Renal cortex interstitium (tissue), 11 donors: Measurements from ENCODE around the gene CCDC167. TPM values are rescaled to one million over a fixed set of nuclear protein-coding genes. Genes with fewer than 3 reads are reported as not detected.
"Not testable (repeated sequence)": the region's sequence is repeated elsewhere in the genome, so short reads cannot be mapped to it uniquely, and the experiment has no call there.

Experiments used
- DNase-seq, 11 donors: peaks; one replicate each; pipeline ENCODE4 v3.0.0-alpha.2; 2013; ENCODE audit warnings: low read depth in 9 of 11, low spot score in 4 of 11; ENCODE audit errors: extremely low read depth in 1 of 11
- polyA plus RNA-seq, 3 donors: library from polyadenylated mRNA; unstranded; fragments of 120-200 nt; gene quantifications; one replicate each; pipeline ENCODE4 v1.2.1, GENCODE V29; 2013; ENCODE audit not compliant: insufficient read length in 3 of 3

Gene CCDC167
- polyA plus RNA-seq, 3 donors: 25.5 to 29.6 (median 29.5) TPM

DNA sequence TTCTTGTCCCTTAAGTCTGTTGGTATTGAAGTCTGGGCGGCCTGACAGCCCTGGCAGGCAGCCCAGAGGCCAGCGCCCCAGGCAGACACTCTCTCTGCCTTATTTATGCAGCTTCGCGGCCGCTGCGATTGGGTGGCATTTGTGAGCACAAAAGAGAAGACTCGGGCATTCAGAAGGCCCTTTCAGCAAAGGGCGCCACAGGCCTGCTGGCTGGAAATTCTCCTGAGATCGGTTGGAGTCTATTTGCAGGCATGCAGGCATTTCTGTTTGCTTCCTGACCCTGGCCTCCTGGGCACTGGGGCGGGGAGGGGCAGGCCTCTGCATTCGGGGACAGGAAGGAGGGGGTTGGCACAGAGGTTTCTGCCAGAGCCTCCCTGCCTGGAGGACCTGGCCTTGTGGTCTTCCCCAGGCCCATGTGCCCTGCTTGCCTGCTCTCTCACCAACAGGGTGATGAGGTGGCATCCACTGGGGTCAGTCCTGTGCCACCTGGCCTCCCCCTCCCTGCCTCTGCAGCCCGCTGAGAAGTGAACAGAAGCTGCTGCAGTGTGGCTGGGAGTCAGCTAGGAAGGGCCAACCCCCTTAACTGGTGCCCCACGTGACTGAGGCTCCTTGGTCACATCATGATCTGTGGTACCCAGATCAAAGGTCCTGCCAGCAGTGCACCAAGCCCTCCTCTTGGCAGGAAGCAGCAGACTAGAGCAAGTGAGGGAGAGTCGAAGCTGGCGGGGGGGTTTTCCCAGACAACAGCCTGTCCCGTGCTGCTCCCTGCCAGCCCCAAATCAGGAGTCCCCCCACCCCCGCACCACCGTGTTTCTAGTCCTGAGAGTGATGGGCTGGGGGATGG is 16.6 kb upstream of the CCDC167 start:
- no peak for DNase-seq

DNA sequence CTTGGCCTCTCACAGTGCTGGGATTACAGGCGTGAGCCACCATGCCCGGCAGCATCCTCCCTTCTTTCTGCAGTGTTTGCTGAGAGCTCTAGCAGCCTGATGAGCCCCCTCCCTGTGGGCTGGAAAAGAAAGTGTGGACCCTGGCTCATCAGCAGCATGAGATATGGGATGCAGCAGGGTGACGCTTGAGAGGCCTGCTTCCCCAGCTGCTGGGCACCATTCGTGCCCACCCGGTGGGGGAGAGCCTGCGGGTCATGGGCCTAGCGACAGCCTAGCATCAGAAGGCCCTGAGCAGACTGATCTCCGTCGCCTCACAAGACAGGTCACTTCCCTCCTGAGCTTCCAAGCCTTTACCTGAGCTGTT is 16.0 kb upstream of the CCDC167 start:
- no peak for DNase-seq

DNA sequence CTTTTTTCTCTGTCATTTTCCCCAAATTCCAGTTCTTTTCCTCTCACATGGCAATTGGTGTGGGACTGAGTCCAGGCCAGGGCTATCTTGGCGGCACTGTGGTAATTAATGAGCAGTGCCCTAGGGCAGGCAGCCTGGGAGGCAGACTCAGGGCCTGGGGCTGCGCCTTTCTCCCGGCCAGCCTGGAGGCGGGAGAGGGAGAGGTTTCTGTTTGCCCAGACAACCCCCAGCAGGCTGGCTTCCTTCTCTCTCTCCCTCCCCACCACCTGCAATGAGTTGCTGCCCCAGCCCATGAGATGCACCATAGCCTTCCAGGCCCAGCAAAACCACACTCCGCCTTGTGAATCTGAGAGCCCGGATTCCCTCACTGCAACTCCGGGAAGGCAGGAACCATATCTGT is 15.1 kb upstream of the CCDC167 start:
- DNase-seq: no peak

DNA sequence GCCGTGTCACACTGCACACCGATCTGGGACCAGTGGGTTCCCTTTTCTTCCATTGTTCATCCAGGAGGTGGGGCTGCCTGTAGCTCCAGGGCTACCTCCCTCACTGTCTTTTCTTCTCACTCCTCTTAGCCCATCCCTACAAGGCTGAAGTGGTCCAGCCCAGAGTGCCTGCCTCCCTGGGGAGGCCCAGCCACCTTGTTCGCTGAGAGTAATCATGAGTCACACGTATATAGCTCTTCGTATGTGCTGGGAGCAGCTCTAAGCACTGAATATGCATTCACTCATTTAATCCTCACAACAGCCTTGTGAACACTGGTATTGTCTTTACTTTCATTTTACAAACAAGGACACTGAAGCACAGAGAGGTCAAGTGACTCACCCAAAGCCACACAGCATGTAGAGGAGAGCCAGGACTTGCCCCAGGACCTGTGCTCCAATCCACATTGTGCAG is 14.7 kb upstream of the CCDC167 start:
- DNase-seq: no peak

DNA sequence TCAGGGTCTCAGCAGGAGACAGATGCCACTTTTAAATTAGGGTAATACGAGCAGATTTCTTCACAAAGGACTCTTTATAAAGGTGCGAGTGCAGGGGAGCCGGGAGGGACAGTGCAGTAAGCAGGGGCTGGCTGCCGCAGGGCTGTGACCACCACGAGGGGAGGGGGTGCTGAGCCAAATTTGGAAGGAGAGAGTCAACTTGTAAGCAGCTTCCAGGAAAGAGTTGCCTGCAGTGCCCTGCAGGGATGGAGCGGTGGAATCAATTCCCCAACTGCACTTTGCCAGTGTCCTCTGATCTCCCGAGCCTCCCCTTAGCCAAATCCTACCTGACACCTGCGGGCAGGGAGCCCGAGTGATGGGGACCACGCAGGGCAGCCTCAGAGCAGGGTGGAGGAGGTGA is 13.9 kb upstream of the CCDC167 start:
- no peak for DNase-seq

DNA sequence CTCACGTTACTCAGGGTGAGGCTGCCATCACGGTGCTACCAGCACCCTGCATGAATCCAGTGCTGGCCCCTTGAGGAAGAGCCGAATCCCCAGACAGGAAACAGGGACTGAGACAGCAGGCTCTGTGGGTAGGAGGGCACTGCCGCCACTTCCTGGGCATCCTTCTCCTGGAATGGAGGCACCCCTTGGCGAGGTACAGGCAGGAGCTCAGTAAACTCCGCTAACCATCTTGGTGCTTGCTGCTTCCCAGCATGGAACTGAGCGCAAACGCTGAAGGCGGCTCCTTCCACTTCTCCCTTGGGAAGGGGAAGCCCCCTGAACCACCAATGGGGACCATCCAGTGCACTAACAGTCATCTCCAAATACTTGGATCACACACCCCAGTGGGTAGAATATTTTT is 13.5 kb upstream of the CCDC167 start:
- no peak for DNase-seq

DNA sequence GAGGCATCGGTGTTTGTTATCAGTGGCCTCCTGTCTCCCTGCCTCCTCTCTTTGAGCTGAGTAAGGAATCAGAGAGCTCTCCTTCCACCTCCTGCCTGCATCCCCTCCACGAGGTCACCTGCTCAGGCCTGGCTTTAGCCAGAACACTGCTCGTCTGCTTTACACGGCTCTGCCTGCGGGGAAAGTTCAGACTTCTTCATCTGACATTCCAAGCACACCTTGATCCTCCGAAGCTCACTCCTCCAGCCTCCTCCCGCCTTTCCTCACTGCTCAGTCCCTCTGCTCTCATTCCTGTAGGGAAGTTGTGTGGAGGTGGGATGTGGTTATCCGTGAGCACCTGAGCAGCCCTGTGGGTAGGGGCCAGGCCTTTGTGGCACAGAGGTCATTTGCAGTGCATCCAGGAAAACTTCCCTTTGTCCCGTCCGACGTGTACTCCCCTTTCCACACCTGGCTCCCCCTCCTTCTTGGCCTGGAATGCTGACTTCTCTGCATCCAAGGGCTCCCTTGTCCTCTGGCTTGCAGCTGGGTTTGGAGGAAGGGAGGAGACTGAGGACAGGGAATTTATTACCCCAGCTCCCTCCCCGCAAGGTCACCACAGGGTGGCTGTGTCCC is 12.8 kb upstream of the CCDC167 start:
- no peak for DNase-seq

DNA sequence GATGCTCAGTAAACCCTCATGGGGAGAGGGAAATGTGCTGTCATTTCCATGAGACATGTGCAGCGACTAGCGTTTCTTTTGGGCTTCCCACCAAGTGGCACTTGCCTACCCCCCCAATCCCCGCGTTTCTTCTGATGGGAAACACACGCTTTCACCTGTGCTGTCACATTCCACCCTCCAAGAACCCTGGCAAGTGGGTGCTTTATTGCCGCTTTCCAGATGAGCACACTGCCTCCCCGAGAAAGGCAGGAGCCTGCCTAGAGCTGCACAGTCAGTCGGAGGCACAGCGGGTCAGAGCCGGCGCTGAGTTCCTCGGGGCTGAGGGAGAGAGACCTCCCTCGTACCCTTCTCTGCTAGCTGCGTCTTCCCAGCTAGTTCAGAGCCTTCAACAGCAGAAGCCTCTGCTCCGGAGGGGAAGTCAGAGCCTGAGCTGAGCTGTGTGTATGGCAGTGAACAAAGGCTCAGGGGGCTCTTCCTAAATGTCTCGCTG is 12.3 kb upstream of the CCDC167 start:
- no peak for DNase-seq

DNA sequence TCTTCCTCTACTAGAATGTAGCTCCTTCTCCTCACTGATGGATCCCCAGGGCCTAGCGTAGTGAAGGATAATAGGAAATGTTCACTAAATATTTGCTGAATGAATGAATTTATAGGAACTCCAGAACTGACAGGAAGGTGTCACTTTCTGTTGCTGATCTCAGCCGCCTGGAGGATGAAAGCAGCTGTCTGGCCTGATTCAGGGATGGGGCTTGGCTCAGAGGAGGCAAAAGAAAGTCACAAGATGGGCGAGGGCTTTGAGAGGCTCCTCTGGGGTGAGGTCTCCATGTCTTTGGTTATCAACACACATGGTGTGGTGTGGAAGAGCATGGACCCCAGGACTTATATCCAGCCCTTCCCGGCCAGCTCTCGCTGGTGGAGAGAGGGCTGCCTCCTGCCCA is 11.5 kb upstream of the CCDC167 start:
- no peak for DNase-seq

DNA sequence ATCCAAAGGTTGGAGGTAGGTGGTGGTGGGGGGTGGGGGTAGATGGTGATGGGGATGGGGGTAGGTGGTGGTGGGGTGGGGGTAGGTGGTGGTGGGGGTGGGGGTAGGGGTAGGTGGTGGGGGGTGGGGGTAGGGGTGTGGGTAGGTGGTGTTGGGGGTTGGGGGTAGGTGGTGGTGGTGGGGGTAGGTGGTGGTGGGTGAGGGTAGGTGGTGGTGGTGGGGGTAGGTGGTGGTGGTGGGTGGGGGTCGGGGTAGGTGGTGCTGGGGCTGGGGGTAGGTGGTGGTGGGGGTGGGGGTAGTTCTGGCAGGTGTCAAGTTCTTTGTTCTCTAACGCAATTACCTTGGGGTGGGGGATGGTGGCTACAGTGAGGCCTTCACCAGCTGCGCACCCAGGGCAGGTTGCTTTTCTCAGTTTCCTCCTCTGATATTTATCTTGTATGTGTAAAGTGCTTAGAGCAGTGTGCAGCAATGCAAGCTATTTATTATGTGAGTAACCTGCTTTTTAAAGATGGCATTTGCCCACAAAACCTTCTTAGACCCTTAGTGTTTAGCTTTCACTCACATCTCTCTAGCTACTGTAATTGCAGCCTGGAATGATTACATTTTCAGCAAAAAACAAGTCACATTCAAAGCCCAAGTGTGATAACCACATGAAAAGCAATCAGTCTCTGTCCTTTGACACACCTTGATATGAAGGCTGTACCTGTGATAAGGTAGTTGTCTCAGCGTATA is 8.2 kb upstream of the CCDC167 start:
- DNase-seq: no peak

DNA sequence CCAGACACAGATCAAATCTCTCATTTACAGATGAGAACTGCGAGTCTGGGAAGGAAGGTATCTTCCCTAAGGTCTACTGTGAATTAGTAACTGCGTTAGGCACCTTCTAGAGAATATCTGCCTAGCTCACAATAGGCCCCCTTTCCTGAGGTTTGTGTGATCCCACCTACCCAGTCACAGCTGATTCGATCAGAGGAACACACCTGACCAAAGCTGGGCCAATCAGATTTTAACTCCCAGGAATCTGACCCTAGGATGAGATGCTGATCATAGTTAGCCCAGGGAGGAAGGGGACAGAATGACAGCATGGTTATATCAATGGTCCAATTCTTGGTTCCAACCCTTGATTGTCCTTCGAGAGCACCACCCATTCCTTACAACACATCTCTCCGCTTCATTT is 7.4 kb upstream of the CCDC167 start:
- DNase-seq: no peak

DNA sequence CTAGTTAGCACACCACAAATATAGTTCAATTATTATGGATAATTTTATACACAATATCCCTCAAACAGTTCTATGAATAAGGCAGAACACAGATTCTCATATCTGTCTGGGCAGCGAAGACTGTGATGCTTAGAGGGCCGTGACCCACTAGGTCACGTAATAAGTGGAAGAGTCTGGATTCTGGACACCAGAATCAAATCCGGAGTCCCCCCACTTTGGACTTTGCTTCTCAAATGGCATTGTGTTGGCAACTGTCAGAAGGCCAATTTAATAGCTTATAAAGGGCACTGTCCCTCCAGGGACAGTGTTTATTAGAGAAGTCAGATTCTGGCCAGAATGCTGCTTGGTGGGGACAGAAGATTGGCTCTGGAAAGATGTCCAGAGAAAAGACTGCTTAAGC is 6.8 kb upstream of the CCDC167 start:
- DNase-seq: no peak

DNA sequence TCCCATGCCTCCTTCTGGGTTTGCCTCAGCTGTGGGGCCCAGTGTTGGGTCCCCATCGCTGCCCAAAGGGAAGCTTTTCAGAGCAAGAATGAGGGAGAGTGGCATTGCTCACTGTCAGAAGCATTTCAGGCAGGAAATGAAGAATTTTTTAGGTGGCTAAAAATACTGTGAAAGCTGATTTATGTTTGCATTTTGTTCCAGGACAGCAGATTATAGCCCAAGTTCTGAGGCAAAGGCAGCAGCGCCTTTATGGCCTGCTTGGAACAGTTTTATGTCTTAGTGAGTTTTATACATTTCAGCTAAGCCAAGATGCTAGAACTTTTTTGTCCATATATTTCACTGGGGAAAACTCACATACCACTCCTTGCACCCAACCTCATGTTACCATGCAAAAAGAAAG is 4.3 kb upstream of the CCDC167 start:
- DNase-seq: no peak

DNA sequence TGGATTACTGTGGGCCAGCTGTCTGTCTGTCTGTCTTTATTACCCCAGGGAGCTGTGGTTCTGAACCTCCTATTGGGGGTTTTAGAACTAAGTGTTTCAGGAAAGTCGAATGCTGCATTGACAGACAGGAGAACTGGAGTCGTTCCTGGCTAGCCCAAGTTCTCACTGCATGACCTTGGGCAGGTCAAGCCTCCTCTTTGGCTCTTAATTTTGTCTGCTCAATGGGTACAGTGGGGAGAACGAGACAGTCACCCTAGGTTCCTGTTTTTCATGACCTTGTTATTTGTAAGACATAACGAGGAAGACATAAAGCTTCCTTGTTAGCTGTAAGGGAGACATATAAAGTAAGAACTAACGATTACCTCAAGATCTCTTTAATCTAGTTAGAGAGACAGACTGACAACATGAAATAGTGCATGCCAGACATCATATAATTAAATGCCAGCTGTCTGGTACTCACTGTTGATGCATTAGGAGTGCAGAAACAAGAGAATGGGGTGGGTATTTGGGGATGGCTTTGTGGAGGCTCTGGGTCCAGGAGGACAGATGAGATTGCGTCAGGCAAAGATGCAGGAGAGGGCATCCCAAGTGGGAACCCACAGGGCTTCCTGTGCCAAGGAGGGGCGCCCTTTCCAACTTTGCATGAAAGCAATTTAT is 3.7 kb upstream of the CCDC167 start:
- no peak for DNase-seq

DNA sequence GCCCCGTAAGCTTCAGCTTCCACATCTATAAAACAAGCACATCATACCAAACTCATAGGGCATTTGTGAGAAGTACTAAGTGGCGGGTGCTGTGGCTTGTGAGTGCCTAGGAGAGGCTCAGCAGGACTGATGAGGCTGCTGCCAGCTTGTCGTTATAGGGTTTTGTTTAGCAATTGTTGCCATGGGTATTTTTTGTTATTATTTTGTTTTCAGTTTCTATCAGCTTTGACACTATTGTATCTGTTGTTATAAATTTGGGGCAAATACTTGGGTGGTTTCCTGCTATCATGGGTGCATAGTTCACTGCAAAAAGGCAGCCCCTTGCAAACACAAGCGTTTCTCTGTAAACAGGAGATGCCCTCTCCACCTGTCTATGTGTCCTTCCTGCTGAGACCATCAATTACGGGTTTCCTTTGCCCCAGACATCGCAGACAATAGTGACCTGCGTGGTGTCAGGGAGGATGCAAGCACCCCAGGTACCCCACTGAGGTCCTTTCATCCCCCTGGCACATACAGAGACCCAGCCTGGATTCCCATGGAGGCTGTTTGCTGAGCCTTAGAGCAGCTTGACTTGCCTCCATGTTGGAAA is 3.1 kb upstream of the CCDC167 start:
- no peak for DNase-seq

DNA sequence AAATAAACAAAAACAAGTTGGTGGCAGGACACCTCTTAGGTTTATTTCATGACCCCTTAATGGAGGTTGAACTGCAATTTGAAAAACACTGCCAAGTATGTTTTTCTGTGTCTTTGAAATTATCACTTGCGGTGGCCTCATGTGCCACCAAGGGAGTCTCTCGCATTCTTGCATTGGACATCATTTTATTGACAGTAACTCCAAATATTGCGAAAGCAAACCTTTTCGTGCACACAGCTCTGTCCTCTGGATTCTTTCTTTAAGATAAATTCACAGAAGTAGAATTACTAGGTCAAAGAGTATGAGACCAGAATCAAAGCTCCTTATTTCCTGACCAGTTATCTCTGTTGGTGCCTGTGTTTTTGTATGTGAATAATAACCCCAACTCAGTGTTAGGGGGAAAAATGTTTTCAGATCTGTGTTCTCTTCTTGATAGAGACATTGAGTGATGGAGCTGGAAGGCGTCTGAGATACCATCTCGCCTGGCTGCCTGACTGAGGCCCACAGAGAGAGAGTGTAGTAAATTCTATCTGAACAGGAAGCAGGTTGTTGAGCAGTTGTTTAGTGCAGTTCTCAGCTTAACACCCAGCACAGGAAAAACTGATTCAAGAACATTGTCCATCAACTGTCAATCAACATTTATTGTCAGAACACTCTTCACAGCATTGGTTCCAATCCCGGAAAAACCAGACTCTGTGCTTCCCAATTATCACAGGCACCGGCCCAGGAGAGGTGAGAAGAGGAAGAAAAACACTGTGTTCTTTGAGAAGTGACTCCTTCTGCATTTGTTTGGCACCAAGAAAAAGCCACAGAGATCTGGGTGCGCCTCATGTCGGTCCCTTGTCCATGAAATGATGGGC is 2.2 kb upstream of the CCDC167 start:
- DNase-seq: no peak

DNA sequence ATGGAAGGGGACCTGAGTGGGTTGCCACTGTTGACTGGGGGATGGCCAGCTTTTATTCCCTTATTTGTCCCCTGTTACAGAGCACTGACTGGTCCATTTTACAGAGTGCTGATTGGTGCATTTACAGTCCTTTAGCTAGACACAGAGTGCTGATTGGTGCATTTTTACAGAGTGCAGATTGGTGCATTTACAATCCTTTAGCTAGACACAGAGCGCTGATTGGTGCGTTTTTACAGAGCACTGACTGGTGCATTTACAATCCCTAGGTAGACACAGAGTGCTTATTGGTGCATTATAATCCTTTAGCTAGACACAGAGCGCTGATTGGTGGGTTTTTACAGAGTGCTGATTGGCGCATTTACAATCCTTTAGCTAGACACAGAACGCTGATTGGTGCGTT is 1.2 kb upstream of the CCDC167 start:
- not testable (repeated sequence) for DNase-seq

DNA sequence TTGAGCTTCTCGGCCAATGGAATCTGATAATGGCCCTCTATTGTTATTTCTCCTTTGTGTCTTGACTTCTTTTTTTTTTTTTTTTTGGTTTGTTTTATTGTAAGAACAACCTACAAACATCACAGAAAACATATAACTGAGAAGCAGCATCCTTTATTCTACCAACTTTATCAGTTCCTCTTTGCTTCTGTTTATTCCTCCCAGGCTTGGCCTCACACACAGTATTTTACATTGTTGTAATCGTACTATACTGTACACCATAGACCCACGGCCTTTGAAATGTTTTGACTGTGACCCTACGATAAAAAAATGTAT is 558 bp upstream of the CCDC167 start:
- DNase-seq: no peak
